A172 (cell line): ENCODE data around the gene PCYT1A. TPM values are rescaled to one million over a fixed set of nuclear protein-coding genes. Genes with fewer than 3 reads are reported as not detected.
"Not testable (repeated sequence)": the region's sequence is repeated elsewhere in the genome, so short reads cannot be mapped to it uniquely, and the experiment has no call there.

Experiments used
- DNase-seq: peaks from one replicate; pipeline ENCODE4 v3.0.0-alpha.2; 2015; ENCODE audit warnings: low spot score
- total RNA-seq: library from RNA; depleted of rRNA; stranded (reverse); fragments of >200 nt; shearing (Covaris generic); gene quantifications from 2 replicates; pipeline ENCODE4 v1.2.3, GENCODE V29; 2014

PCYT1A gene
- total RNA-seq, 1 experiment from 2014 or later: 153 TPM

- DNase-seq: peak; percentile 29
Observed at GRCh38 chr3:196287090-196287439, 461 bp downstream of the PCYT1A start.

- DNase-seq: no peak
Observed at GRCh38 chr3:196284396-196284795, 3.1 kb downstream of the PCYT1A start.

- DNase-seq: no peak
Observed at GRCh38 chr3:196281962-196282361, 5.6 kb downstream of the PCYT1A start.

- DNase-seq: no peak
Observed at GRCh38 chr3:196280689-196281440, 6.7 kb downstream of the PCYT1A start.

GRCh38 chr3:196275126-196275525 is 12.4 kb downstream of the PCYT1A start:
- DNase-seq: no peak

- DNase-seq: peak; percentile 30
Observed at GRCh38 chr3:196274585-196274984, 12.9 kb downstream of the PCYT1A start.

GRCh38 chr3:196273655-196274054 is 13.9 kb downstream of the PCYT1A start:
- no peak for DNase-seq

GRCh38 chr3:196272826-196273225 is 14.7 kb downstream of the PCYT1A start:
- no peak for DNase-seq

- no peak for DNase-seq
Observed at GRCh38 chr3:196270499-196270898, 17.0 kb downstream of the PCYT1A start.

- peak; percentile 86 for DNase-seq
Observed at GRCh38 chr3:196268284-196269163, 19.0 kb downstream of the PCYT1A start.

GRCh38 chr3:196263819-196264218 is 23.7 kb downstream of the PCYT1A start:
- no peak for DNase-seq

- no peak for DNase-seq
Observed at GRCh38 chr3:196260784-196261183, 26.7 kb downstream of the PCYT1A start.

GRCh38 chr3:196255776-196256175 is 31.8 kb downstream of the PCYT1A start:
- no peak for DNase-seq

- no peak for DNase-seq
Observed at GRCh38 chr3:196254376-196255283, 32.9 kb downstream of the PCYT1A start.

- no peak for DNase-seq
Observed at GRCh38 chr3:196251918-196252317, 35.6 kb downstream of the PCYT1A start.

GRCh38 chr3:196246612-196247308 is 40.8 kb downstream of the PCYT1A start:
- DNase-seq: peak; percentile 75

GRCh38 chr3:196244166-196244565 is 43.4 kb downstream of the PCYT1A start:
- DNase-seq: not testable (repeated sequence)

GRCh38 chr3:196241704-196242103 is 45.8 kb downstream of the PCYT1A start:
- DNase-seq: no peak

- DNase-seq: no peak
Observed at GRCh38 chr3:196240424-196240823, 47.1 kb downstream of the PCYT1A start.

GRCh38 chr3:196238612-196239560 is 48.6 kb downstream of the PCYT1A start:
- no peak for DNase-seq
